GM21390 (cell line): ENCODE results near the gene ERN2.
"Not testable (repeated sequence)": the region's sequence is repeated elsewhere in the genome, so short reads cannot be mapped to it uniquely, and the experiment has no call there.

Source experiments
- ATAC-seq: cut with Tn5 transposase; IDR thresholded peaks from one replicate; pipeline ENCODE4 v1.9.1; 2021; ENCODE audit not compliant: unreplicated experiment

Gene ERN2

DNA sequence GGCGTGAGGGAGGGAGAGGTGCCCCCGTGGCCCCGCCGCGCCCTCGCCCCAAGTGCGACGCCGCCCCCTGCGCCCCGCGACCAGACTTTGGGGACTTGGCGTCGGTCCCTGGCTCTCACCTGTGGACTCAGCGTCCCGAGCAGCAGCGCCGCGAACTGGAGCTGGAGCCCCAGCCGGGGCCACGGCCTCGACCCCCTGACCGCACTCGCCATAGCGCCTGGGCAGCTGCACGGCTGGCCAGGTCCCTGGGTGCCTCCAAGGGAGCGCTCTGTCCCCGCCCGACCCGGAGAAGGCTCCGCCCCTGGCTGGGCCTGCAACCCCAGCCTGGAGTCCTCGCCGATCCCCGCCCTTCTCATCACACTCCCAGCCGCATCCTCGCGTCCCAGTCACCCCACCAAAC lies at the start of gene ERN2:
Gene ERN2 (minus strand): TSS at position 247 of the 400 bp plus-strand sequence. CDS start 35 bp downstream, at position 212.
- ATAC-seq, result no peak

DNA sequence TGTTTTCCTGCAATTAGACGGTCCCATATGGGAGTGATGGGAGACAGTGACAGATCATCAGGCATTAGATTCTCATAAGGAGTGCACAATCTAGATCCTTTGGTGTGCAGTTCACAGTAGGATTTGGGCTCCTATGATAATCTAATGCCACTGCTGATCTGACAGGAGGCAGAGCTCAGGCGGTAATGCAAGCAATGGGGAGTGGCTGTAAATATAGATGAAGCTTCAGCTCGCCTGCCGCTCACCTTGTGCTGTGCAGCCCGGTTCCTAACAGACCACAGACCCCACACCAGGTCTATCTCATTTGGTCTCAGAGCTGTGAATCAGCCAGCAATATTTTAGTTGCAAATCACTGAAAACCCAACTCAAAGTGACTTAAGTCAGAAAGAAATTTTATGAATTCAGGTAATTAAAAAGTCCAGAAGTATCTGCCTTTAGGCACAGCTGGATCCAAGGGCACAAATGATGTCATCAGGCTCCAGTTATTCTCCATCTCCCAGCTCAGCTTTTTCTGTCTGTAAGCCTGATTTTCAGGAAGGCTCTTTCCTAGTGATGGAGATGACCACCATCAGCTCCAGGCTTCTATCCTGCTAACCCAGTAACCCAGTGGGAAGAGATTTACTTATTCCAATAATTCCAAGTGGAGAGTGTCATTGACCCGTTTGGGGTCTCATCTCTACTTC lies 45.1 kb upstream of the ERN2 start:
- no peak for ATAC-seq

DNA sequence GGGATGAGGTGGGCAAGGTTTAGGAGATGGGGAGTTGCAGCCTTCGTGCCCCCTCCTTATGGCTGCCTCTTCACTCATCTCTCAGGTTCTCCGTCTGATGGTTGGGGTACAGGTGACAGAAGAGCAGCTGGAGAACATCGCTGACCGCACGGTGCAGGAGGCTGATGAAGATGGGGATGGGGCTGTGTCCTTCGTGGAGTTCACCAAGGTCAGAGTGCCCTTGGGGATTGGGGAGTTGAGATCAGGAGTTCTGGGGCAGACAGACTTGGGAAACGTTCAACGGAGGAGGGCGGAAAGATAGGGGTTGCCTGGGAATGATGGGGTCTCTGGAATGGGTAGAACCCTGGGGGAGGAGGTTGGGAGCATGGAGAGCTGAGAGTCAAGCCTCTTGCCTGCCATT lies 44.1 kb upstream of the ERN2 start:
- no peak for ATAC-seq

GRCh38 chr16:23755484-23755809 lies 42.4 kb upstream of the ERN2 start:
- no peak for ATAC-seq

DNA sequence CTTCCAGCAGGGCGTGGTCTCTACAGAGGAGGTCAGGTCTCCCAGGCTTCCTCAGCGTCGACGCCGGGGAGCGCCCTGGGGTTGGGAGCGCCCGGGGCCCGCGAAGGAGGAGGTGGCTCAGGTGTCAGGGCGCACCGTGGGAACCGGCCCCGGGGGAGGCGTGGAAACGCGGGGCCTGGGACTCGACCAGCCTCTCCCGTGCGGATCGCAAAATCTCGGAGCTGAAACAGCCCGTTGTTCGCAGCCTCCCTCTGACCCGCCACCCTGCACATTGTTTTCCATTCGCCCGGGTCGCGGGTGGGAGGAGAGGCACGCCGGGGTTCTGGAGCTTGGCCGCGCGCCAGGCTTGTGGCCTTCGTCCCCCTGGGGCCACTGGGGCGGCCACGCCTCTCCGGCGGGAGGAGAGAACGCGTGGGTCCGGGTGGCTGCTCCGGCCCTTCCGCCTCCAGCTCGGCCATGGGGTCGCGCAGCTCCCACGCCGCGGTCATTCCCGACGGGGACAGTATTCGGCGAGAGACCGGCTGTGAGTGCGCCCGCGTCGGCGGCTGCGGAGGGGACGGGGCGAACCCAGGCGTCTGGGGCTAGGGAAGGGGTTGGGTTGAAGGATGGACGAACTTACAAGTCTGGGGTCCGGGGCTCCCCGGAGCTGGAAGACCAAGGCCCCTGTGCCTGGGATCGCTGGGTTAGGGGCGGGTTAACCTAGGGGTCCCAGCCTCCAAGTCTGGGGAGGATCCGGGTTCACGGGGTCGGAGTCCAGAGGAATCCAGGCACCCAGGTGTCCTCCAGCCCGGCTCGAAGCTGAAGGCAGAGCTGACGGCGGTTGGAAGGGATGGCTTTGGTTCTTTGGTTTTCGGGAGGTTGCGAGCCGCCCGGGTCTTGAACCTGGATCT lies 41.8 kb upstream of the ERN2 start, which contains the start of gene CHP2:
Gene CHP2 (plus strand): TSS at position 433 of the 890 bp plus-strand sequence. CDS start 24 bp downstream, at position 457.
- no peak for ATAC-seq

DNA sequence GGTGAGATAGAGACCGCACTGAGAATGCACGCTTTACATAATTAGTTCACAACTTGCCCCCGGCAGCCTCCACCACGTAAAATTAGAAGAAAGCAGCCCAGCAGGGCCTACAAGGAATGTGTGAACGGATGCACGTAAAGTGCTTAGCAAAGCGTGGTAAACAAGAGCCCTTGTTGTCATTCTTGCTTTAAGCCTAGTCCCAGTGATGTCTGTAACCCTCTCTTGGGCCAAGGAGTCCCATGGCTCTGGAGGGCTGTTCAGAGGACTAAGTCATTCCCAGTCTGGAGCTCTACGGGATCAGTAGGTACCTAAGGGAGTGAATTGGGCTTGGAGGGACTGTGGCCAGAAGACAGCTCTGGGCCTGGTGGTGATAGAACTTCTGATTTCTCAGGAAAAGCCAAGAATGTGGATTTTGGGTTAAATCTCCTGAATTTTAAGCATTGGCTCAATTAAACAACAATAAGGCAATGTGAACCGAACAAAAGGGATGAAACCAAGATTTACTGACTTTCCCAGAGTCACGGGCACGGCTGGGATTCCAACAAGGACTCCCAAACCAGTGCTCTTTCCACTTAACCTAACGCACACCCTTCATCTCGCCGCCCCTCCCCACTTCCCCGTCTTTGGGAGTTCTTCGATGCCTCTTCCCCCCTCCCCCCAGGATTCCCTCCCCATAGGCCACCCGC lies 41.0 kb upstream of the ERN2 start:
- no peak for ATAC-seq

DNA sequence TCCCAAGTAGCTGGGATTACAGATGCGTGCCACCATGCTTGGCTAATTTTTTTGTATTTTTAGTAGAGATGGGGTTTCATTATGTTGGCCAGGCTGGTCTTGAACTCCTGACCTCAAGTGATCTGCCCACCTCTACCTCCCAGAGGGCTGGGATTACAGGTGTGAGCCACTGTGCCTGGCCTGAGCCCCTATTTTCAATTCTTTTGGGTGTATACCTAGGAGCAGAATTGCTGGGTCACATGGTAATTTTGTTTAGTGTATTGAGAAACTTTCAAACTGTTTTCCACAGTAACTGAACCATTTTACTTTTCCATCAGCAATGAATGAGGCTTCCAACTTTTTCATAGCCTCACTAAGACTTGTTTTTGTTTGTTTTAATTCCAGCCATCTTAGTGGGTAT lies 38.0 kb upstream of the ERN2 start:
- ATAC-seq, result not testable (repeated sequence)

DNA sequence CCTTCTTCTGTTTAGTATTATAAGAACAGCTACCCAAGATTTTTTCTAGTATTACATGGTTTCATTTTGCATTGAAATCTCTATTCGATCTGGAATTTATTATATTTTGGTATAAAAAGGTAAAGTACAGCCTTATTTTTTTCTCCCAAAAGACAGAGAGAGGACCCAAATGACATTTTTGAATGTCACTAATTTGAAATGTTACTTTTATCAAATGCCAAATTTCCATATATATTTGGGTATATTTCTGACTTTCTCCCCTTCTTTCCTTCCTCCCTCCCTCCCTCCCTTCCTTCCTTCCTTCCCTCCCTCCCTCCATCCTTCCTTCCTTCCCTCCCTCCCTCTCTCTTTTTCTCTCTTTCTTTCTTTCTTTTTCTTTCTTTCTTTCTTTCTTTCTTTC lies 35.6 kb upstream of the ERN2 start:
- no peak for ATAC-seq

- ATAC-seq, result no peak
Observed at GRCh38 chr16:23745263-23745662, 32.2 kb upstream of the ERN2 start.

DNA sequence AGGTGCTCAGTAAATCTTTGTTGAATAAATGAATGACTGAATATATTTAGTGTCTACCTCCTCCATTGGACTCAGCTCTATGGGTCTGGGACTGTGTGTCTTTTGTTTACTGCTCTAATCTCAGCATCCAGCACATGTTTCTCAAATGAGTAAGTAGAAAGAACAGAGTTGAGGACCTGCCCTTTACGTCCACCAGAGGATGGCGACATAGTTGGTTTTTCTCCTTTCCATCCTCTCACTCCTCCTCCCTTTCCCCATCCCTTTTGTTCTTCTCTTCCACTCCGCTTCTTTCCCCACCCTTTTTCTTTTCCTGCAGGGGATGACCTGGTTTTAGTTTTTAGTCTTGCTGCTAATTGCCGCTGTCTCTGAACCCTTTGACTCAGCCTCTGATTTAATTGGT lies 29.7 kb upstream of the ERN2 start:
- no peak for ATAC-seq

DNA sequence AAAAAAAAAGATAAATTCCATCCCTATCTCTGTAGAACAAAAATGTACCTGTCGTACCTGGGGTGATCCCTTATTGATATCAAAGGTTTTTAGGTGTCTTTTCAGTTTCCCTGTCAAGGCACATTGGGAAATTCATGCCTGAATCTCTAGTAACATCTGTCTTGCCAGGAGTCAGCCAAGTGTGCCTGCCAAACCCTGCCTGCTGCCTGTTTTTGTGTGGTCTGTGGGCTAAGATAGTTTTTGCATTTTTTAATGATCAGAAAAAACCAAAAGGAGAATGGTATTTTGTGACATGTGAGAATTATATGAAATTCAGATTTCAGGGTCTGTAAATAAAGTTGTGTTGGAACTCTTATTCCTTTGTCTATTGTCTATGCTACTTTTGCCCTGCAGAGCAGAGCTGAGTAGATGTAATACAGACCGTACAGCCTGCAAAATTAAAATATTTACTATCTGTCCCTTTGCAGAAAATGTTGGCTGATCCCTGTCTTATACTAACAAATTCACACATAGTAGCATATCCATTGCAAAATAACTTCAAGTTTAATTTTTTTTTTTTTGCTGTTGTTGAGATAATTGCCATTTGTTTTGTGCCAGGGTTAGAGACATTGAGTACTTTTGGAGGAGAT lies 28.8 kb upstream of the ERN2 start:
- no peak for ATAC-seq

- ATAC-seq, result no peak
Observed at GRCh38 chr16:23739516-23739915, 26.5 kb upstream of the ERN2 start.

DNA sequence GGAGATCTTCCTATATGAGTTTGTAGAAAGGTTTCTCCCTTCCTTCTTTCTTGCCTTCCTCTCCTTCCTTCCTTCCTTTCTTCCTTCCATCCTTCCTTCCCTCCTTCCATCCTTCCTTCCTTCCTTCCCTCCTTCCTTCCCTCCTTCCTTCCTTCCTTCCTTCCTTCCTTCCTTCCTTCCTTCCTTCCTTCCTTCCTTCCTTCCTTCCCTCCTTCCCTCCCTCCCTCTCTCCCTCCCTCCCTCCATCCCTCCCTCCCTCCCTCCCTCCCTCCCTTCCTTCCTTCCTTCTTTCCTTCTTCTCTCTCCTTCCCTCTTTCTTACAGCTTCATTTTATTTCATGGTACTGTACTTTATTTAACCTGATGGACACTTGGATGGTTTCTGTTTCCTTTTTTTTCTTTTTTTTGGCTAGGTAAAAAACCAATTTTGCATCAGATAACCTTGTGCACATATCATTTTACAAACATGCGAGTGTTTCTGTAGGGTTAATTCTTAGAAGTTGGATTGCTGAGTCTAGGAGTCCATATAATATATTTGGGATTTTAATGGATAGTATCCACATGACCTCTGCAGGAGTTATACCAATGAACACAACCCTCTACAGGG lies 24.5 kb upstream of the ERN2 start:
- not testable (repeated sequence) for ATAC-seq

- no peak for ATAC-seq
Observed at GRCh38 chr16:23734176-23734893, 21.3 kb upstream of the ERN2 start.

- ATAC-seq, result no peak
Observed at GRCh38 chr16:23729503-23730424, 16.7 kb upstream of the ERN2 start.

DNA sequence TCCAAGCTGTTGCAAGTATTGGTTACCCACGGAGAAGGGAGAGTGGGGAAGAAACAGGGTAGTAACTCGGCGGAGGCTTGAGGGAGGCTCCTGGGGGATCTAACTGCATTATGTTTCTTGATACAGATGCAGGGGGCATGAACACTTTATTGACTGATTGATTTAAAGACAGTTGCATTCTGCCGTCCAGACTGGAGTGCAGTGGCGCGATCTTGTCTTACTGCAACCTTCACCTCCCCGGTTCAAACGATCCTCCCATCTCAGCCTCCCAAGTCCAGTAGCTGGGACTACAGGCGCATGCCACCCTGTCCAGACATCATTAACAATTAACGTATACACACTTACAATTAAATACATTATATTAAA lies 15.1 kb upstream of the ERN2 start:
- no peak for ATAC-seq

DNA sequence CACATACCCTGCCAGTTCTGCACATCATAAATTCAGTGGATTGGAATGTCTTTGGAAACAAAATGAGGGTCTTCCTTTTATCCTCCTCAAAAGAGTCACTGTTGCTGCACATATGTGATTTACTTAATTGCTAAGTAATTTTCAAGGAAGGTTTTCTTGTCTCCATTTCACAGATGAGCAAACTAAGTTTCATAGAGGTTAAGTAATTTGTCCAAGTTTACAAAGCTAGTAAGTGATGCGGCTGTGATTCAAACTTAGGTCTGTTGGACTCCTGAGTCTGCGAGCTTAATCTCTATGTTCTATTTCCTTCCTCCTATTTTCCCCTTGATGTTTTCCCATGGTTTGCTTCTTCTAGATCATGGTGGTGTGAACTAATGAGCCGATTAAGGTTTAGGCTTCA lies 13.7 kb upstream of the ERN2 start:
- ATAC-seq, result no peak

- no peak for ATAC-seq
Observed at GRCh38 chr16:23724785-23725131, 11.7 kb upstream of the ERN2 start.

DNA sequence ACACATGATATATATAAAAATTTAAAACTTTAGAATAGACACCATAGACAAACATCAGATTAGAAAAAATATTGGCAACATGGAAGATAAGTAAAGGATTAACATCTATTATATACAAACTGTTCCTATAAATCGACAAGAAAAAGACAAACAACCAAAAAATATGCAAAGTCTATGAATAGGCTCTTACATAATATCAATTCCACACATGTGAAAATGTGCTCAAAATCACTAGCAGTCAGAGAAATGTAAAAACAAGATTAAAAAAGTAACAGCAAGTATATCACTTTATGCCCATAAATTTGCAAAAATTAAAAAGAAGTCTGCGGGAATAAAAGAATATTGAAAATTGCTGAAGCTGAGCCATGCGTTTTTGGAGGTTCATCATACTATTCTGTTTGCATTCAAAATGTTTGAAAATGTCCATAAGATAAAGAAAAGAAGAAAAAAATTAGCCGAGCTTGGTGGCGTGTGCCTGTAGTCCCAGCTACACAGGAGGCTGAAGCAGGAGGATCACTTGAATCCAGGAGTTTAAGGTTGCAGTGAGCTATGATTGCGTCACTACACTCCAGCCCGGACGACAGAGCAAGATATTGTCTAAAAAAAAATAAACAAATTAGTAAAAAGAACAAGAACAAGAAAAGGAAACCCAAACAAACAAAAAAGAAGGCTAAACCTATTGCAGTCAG lies 11.2 kb upstream of the ERN2 start:
- no peak for ATAC-seq
